ENCODE data around the gene VPS72. TPM values are rescaled to one million over a fixed set of nuclear protein-coding genes. Genes with fewer than 3 reads are reported as not detected.

VPS72 gene
- total and polyA plus RNA-seq, 9 of the 15 experiments (the other 6 are each of a cell fraction or from before 2014, with no cell fraction given) = 7.2 to 131 (median 75.7) TPM

DNA sequence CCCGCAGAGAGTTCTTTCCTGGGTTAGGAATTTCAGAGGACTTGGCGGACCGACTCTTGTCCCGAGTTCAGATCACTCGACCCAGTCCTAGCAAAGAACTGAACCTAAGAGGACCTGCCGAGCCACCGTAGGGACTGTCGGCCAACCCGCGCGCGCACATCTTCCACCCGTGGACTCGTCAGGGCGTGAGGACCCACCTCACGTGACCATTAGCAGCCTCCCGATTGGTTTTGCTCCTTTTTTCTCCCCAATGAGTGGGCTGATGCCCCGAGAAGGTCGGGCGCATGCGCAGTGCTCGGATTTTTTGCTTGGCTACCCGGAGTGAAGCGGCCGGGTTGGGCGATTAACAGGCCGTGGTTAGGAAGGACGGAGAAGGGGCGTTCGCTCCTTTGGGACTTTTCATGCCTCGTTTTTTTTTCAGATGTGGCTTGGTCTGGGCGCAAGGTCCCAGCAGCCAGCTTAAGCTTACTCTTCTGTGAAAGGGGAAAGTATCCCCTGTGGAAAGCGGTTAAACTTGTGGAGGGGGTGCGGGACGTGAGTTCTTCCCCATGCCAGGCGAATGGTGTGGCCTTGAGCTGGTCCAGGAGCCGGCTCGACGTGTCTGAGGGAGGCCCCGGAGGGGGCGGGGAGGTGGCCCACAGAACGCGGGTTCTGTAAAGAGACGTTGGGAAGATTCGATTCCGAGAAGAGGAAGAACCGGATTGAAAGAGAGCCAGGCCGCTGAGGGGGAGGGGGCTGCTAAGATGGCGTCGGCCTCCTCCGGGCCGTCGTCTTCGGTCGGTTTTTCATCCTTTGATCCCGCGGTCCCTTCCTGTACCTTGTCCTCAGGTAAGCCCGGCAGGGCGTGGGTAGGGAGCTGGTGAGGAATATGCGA is 8.5 kb upstream of the VPS72 start, which contains the start of gene PIP5K1A (continued):
- TF ChIP-seq ATF1 (CRISPR knock-in tag; IDR thresholded peaks at IDR 0.05) (no peak), ATF1 (tag; IDR thresholded peaks at IDR 0.05) (no peak; the same call in none of the 2 replicates), ZNF766 (CRISPR knock-in tag; conservative IDR thresholded peaks at IDR 0.05) (no peak), ZNF140 (CRISPR knock-in tag; IDR thresholded peaks at IDR 0.05) (no peak), E2F3 (CRISPR knock-in tag; IDR thresholded peaks at IDR 0.05) (no peak), POLR2A (conservative IDR thresholded peaks at IDR 0.05) (peak; percentile 82), ZZZ3 (IDR thresholded peaks at IDR 0.05) (no peak), ZNF197 (CRISPR knock-in tag; IDR thresholded peaks at IDR 0.05; ENCODE audit: low read depth) (no peak), FOXJ3 (CRISPR knock-in tag; IDR thresholded peaks at IDR 0.05) (no peak), MYBL2 (IDR thresholded peaks at IDR 0.05; ENCODE audit: low read depth) (no peak), MYBL2 (CRISPR knock-in tag; IDR thresholded peaks at IDR 0.05; ENCODE audit: borderline replicate concordance) (no peak), RBM34 (IDR thresholded peaks at IDR 0.05; ENCODE audit: borderline replicate concordance, insufficient read depth, low read length) (no peak), NCOA4 (IDR thresholded peaks at IDR 0.05; ENCODE audit: partially characterized antibody) (no peak), RHOXF2B (CRISPR knock-in tag; conservative IDR thresholded peaks at IDR 0.05) (no peak), PTTG1 (tag; IDR thresholded peaks at IDR 0.05; ENCODE audit: low read depth) (no peak), SIN3B (IDR thresholded peaks at IDR 0.05; ENCODE audit: low read depth) (no peak)
- TF ChIP-seq, protein P1, sequence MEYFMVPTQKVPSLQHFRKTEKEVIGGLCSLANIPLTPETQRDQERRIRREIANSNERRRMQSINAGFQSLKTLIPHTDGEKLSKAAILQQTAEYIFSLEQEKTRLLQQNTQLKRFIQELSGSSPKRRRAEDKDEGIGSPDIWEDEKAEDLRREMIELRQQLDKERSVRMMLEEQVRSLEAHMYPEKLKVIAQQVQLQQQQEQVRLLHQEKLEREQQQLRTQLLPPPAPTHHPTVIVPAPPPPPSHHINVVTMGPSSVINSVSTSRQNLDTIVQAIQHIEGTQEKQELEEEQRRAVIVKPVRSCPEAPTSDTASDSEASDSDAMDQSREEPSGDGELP (CRISPR knock-in tag; IDR thresholded peaks at IDR 0.05; ENCODE audit: borderline replicate concordance) = peak; percentile 65
- TF ChIP-seq, protein P2, sequence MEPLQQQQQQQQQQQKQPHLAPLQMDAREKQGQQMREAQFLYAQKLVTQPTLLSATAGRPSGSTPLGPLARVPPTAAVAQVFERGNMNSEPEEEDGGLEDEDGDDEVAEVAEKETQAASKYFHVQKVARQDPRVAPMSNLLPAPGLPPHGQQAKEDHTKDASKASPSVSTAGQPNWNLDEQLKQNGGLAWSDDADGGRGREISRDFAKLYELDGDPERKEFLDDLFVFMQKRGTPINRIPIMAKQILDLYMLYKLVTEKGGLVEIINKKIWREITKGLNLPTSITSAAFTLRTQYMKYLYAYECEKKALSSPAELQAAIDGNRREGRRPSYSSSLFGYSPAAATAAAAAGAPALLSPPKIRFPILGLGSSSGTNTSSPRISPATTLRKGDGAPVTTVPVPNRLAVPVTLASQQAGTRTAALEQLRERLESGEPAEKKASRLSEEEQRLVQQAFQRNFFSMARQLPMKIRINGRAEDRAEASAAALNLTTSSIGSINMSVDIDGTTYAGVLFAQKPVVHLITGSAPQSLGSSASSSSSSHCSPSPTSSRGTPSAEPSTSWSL (CRISPR knock-in tag; IDR thresholded peaks at IDR 0.05; ENCODE audit: borderline replicate concordance) = no peak
- TF ChIP-seq, protein P3, sequence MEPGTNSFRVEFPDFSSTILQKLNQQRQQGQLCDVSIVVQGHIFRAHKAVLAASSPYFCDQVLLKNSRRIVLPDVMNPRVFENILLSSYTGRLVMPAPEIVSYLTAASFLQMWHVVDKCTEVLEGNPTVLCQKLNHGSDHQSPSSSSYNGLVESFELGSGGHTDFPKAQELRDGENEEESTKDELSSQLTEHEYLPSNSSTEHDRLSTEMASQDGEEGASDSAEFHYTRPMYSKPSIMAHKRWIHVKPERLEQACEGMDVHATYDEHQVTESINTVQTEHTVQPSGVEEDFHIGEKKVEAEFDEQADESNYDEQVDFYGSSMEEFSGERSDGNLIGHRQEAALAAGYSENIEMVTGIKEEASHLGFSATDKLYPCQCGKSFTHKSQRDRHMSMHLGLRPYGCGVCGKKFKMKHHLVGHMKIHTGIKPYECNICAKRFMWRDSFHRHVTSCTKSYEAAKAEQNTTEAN (CRISPR knock-in tag; IDR thresholded peaks at IDR 0.05) = no peak
- TF ChIP-seq, protein P4, sequence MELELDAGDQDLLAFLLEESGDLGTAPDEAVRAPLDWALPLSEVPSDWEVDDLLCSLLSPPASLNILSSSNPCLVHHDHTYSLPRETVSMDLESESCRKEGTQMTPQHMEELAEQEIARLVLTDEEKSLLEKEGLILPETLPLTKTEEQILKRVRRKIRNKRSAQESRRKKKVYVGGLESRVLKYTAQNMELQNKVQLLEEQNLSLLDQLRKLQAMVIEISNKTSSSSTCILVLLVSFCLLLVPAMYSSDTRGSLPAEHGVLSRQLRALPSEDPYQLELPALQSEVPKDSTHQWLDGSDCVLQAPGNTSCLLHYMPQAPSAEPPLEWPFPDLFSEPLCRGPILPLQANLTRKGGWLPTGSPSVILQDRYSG (tag; conservative IDR thresholded peaks at IDR 0.05; ENCODE audit: low read depth) = no peak
- TF ChIP-seq, protein P5, sequence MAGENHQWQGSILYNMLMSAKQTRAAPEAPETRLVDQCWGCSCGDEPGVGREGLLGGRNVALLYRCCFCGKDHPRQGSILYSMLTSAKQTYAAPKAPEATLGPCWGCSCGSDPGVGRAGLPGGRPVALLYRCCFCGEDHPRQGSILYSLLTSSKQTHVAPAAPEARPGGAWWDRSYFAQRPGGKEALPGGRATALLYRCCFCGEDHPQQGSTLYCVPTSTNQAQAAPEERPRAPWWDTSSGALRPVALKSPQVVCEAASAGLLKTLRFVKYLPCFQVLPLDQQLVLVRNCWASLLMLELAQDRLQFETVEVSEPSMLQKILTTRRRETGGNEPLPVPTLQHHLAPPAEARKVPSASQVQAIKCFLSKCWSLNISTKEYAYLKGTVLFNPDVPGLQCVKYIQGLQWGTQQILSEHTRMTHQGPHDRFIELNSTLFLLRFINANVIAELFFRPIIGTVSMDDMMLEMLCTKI (IDR thresholded peaks at IDR 0.05; ENCODE audit: partially characterized antibody) = no peak
- TF ChIP-seq, protein P6, sequence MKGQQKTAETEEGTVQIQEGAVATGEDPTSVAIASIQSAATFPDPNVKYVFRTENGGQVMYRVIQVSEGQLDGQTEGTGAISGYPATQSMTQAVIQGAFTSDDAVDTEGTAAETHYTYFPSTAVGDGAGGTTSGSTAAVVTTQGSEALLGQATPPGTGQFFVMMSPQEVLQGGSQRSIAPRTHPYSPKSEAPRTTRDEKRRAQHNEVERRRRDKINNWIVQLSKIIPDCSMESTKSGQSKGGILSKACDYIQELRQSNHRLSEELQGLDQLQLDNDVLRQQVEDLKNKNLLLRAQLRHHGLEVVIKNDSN (CRISPR knock-in tag; IDR thresholded peaks at IDR 0.05) = peak; percentile 99

All from K562 (cell line).